Tibial artery (tissue), 4 donors: Measurements from ENCODE around the gene CDK5RAP2.

Experiments
- DNase-seq, 2 donors: peaks; one replicate each; pipeline ENCODE4 v3.0.0-alpha.2; 2019
- H3K27ac ChIP-seq, 2 donors: fragments of 200-600 bp; sonication (generic) in 1 of 2; 1 replicate in 1 of 2; 2 replicates in 1 of 2; pipeline ENCODE4 v1.5.1; 2018 to 2019; ENCODE audit warnings: mild to moderate bottlenecking in 1 of 2
- H3K27me3 ChIP-seq, 2 donors: fragments of 200-600 bp; sonication (generic) in 1 of 2; one replicate each; pipeline versions ENCODE4 v1.5.1 to v1.6.0; 2016 to 2019
- H3K36me3 ChIP-seq, 3 donors: fragments of 200-600 bp; sonication (generic) in 2 of 3; one replicate each; pipeline ENCODE4 v1.5.1; 2016 to 2019; ENCODE audit warnings: mild to moderate bottlenecking in 2 of 3
- H3K4me1 ChIP-seq, 4 donors: fragments of 200-600 bp; sonication (generic) in 2 of 4; 1 replicate in 3 of 4; 2 replicates in 1 of 4; pipeline ENCODE4 v1.5.1; 2016 to 2019
- H3K4me3 ChIP-seq, 2 donors: fragments of 200-600 bp; sonication (generic) in 1 of 2; 1 replicate in 1 of 2; 2 replicates in 1 of 2; pipeline ENCODE4 v1.5.1; 2018 to 2019; ENCODE audit warnings: mild to moderate bottlenecking in 2 of 2
- H3K9me3 ChIP-seq, 3 donors: fragments of 200-600 bp; sonication (generic) in 1 of 3; one replicate each; pipeline ENCODE4 v1.5.1; 2016 to 2019
- CTCF ChIP-seq, 2 experiments: fragments of 200-600 bp in 1 of 2; fragments of 450-650 bp in 1 of 2; IDR thresholded peaks; one replicate each; pipeline ENCODE4 v1.5.1; 2017 to 2019; ENCODE audit warnings: antibody characterized with exemption in 2 of 2, mild to moderate bottlenecking in 1 of 2, moderate library complexity in 1 of 2
- intact Hi-C: fragments of 100-400 bp; cut with DNase I; formaldehyde crosslinking; loops from one replicate; pipeline ENCODE4 v1.15.0; 2023; ENCODE audit warnings: low total_unique reads

Gene CDK5RAP2

DNA sequence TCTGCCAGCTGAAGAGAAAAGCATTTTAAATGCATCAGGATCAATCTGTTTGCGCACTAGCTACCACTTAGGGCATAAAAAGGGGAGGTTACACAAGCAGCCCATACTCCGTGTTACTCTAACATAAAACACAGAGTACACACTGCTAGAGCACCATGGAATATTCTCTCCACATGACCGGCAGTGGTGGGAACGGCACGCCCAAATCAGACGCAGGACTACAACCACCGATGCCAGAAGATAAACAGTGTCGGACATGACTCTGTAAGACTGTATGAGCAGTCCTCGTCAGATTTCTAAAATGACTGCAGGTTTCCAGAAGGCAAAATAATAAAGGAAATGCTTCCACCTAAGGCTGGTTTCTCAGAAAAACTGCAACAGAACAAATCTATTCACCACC lies 40.0 kb downstream of the CDK5RAP2 start:
- Histone ChIP-seq H3K9me3 (no peaks in the 10 kb centered on the region), H3K36me3 (peaks cover 65 to 93% (median 71%) of the 10 kb centered on the region in 3 donors), H3K4me1 (peaks cover 0 to 5% (median 0%) of the 10 kb centered on the region in 4 donors), H3K27me3 (no peaks in the 10 kb centered on the region), H3K27ac (no peak overlapping the region), H3K4me3 (no peak overlapping the region)
- DNase-seq = no peak
- intact Hi-C loops = no loop called here
- TF ChIP-seq CTCF (IDR thresholded peaks at IDR 0.05) = no peak

DNA sequence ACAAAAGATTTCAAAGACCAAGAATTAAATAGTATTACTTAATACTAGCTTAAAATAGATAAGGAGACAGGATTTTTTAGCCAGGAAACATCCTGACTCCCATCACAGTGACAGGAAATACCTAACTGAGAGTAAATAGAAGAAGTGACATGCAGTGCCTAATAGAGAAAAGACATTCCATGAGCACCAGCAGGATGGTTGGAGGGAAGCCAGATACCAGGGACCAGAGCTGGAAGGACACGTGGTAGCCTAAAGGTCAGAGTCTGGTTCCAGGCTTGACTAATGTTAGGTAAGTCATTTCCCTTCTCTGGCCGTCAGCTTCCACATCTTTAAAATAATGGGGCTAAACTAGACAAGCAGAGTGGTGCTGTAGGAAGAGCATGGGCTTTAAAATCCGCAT lies 41.6 kb downstream of the CDK5RAP2 start:
- DNase-seq = no peak
- Histone ChIP-seq H3K4me3 (no peak overlapping the region), H3K27me3 (no peaks in the 10 kb centered on the region), H3K4me1 (peaks cover 0 to 5% (median 0%) of the 10 kb centered on the region in 4 donors), H3K9me3 (no peaks in the 10 kb centered on the region), H3K36me3 (peaks cover 61 to 93% (median 70%) of the 10 kb centered on the region in 3 donors), H3K27ac (no peak overlapping the region)
- intact Hi-C loops = no loop called here
- TF ChIP-seq CTCF (IDR thresholded peaks at IDR 0.05) = no peak

DNA sequence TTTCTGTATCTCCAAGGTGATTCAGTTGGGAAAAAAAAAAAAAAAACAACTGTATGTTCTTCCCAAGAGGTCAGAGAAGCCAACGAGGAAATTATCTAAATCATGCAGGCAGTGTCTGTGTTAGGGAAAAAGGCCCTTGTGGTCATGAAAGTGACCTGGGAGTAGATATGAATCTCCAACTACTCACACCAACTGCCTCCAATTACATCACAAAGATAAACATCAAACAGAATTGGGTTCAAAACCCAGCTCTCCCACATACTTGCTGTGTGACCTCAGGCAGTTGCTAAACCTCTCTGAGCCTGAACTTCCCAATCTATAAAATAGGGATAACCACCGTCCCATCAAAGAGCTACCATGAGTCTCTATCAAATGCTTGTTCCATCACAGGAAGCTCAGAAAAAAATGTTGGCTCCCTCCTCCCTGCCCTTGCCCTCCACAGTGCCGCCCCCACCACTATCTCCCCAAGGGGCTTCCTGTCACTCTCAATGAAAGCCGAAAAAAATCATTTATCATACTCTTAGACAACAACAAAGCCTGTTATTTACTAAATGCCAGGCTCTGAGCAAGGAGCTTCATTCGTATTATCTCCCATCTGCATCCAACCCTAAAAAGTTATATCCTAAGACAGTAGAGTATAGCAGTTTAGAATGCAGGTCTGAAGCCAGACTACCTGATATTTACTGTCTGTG lies 42.9 kb downstream of the CDK5RAP2 start:
- H3K36me3 ChIP-seq = peaks cover 64 to 93% (median 71%) of the 10 kb centered on the region in 3 donors
- H3K9me3 ChIP-seq = no peaks in the 10 kb centered on the region
- TF ChIP-seq CTCF (IDR thresholded peaks at IDR 0.05) = no peak
- no peaks in the 10 kb centered on the region for H3K27me3 ChIP-seq
- H3K4me3 ChIP-seq = no peak overlapping the region
- intact Hi-C loops = no loop called here
- H3K4me1 ChIP-seq = peaks cover 0 to 5% (median 0%) of the 10 kb centered on the region in 4 donors
- DNase-seq = no peak
- no peak overlapping the region for H3K27ac ChIP-seq

- no peak overlapping the region for H3K27ac ChIP-seq
- peaks cover 59 to 89% (median 64%) of the 10 kb centered on the region in 3 donors for H3K36me3 ChIP-seq
- H3K27me3 ChIP-seq = no peaks in the 10 kb centered on the region
- no peak for TF ChIP-seq CTCF (IDR thresholded peaks at IDR 0.05)
- H3K9me3 ChIP-seq = no peaks in the 10 kb centered on the region
- intact Hi-C loops = no loop called here
- H3K4me3 ChIP-seq = no peak overlapping the region
- no peak for DNase-seq
- peaks cover 0 to 5% (median 0%) of the 10 kb centered on the region in 4 donors for H3K4me1 ChIP-seq
Measured at GRCh38 chr9:120536094-120536493, 43.9 kb downstream of the CDK5RAP2 start.

DNA sequence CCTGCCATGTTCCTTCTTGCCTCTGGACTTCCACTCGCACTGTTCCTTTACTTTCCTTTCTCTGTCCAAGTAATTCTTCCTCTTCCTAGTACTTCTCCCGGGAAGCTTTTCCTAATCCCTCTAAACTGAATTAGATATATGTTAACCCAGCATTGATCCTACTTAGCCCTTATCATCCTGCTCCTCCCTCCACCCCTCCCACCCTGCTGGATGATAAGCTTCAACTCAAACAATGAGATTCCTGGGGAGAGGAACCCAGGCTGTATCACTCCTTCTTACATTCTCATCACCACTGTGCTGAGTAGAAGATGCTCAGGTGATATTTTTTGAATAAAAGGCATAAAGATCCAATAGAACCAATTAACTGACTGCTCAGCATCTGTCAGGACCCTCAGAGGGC lies 45.7 kb downstream of the CDK5RAP2 start:
- DNase-seq = no peak
- no peaks in the 10 kb centered on the region for H3K9me3 ChIP-seq
- peaks cover 0 to 5% (median 0%) of the 10 kb centered on the region in 4 donors for H3K4me1 ChIP-seq
- no peak for TF ChIP-seq CTCF (IDR thresholded peaks at IDR 0.05)
- no peak overlapping the region for H3K27ac ChIP-seq
- intact Hi-C loops = no loop called here
- H3K4me3 ChIP-seq = no peak overlapping the region
- peaks cover 64 to 90% (median 77%) of the 10 kb centered on the region in 3 donors for H3K36me3 ChIP-seq
- H3K27me3 ChIP-seq = no peaks in the 10 kb centered on the region
